Astrocyte (in vitro differentiated cells and primary cell): Measurements from ENCODE around the gene SRD5A1. TPM values are rescaled to one million over a fixed set of nuclear protein-coding genes. Genes with fewer than 3 reads are reported as not detected.

ENCODE experiments used
- DNase-seq: peaks from one replicate; pipeline ENCODE4 v3.0.0-alpha.2; 2010; ENCODE audit warnings: low read depth
- FAIRE-seq: peaks from 2 replicates; lab custom pipeline; 2011; peaks lifted over from hg19 to GRCh38; lab: Jason Lieb, UNC
- H2AFZ ChIP-seq: 2 replicates; pipeline ENCODE4 v1.6.0; 2012; ENCODE audit warnings: low read depth, low read length, inconsistent platforms
- H3K27ac ChIP-seq: 2 replicates; pipeline ENCODE4 v1.5.1; 2011; ENCODE audit warnings: low read depth, low read length, inconsistent platforms
- H3K27me3 ChIP-seq: 2 replicates; pipeline ENCODE4 v1.6.0; 2011; ENCODE audit warnings: low read length, inconsistent platforms; ENCODE audit not compliant: insufficient read depth
- H3K36me3 ChIP-seq: 2 replicates; pipeline ENCODE4 v1.5.1; 2011; ENCODE audit warnings: low read length, inconsistent platforms; ENCODE audit not compliant: insufficient read depth
- H3K4me1 ChIP-seq: 2 replicates; pipeline ENCODE4 v1.5.1; 2011; ENCODE audit warnings: low read length, inconsistent platforms; ENCODE audit not compliant: insufficient read depth
- H3K4me2 ChIP-seq: 2 replicates; pipeline ENCODE4 v1.6.0; 2012; ENCODE audit warnings: low read length, inconsistent platforms
- H3K4me3 ChIP-seq: 2 replicates; pipeline ENCODE4 v1.5.1; 2011; ENCODE audit warnings: low read depth, mild to moderate bottlenecking, low read length, inconsistent platforms; ENCODE audit not compliant: insufficient read depth
- H3K79me2 ChIP-seq: 2 replicates; pipeline ENCODE4 v1.6.0; 2012; ENCODE audit warnings: mild to moderate bottlenecking, low read length, inconsistent platforms; ENCODE audit not compliant: insufficient read depth
- H3K9ac ChIP-seq: 2 replicates; pipeline ENCODE4 v1.6.0; 2012; ENCODE audit warnings: mild to moderate bottlenecking, low read length, inconsistent platforms
- H3K9me3 ChIP-seq: 2 replicates; pipeline ENCODE4 v1.5.1; 2012; ENCODE audit warnings: low read depth, mild to moderate bottlenecking, low read length, inconsistent platforms; ENCODE audit not compliant: insufficient read depth
- H4K20me1 ChIP-seq: 2 replicates; pipeline ENCODE4 v1.6.0; 2012; ENCODE audit warnings: low read length, inconsistent platforms; ENCODE audit not compliant: insufficient read depth
- H3K27ac Mint-ChIP-seq: one replicate; pipeline ENCODE4 v1.8.0; 2021; ENCODE audit warnings: mild to moderate bottlenecking, mixed read lengths; ENCODE audit not compliant: unreplicated experiment
- H3K27me3 Mint-ChIP-seq: one replicate; pipeline ENCODE4 v1.8.0; 2021; ENCODE audit warnings: low read depth, mixed read lengths; ENCODE audit not compliant: unreplicated experiment
- H3K36me3 Mint-ChIP-seq: one replicate; pipeline ENCODE4 v1.8.0; 2021; ENCODE audit warnings: low read depth, mixed read lengths; ENCODE audit not compliant: unreplicated experiment
- H3K4me1 Mint-ChIP-seq: one replicate; pipeline ENCODE4 v1.8.0; 2021; ENCODE audit warnings: low read depth, mixed read lengths; ENCODE audit not compliant: unreplicated experiment
- H3K4me3 Mint-ChIP-seq: one replicate; pipeline ENCODE4 v1.8.0; 2021; ENCODE audit warnings: mild to moderate bottlenecking, moderate library complexity, mixed read lengths; ENCODE audit not compliant: unreplicated experiment
- H3K9me3 Mint-ChIP-seq: one replicate; pipeline ENCODE4 v1.8.0; 2021; ENCODE audit warnings: mild to moderate bottlenecking, mixed read lengths; ENCODE audit not compliant: unreplicated experiment
- EZH2 ChIP-seq: IDR thresholded peaks from 2 replicates; pipeline ENCODE4 v1.6.1; 2012; ENCODE audit warnings: mild to moderate bottlenecking, low read length, inconsistent platforms; ENCODE audit not compliant: insufficient read depth
- total RNA-seq: library from RNA; stranded (reverse); gene quantifications from 2 replicates; pipeline ENCODE4 v1.2.1, GENCODE V29; 2021
- TF ChIP-seq, protein P1 (sequence below): IDR thresholded peaks from 2 replicates; pipeline ENCODE4 v1.5.1; 2011; ENCODE audit warnings: low read depth, mild to moderate bottlenecking, inconsistent platforms, low read length, moderate library complexity; ENCODE audit not compliant: insufficient read depth

The SRD5A1 gene
- total RNA-seq, 1 donor from 2014 or later, result 27.6 TPM

DNA sequence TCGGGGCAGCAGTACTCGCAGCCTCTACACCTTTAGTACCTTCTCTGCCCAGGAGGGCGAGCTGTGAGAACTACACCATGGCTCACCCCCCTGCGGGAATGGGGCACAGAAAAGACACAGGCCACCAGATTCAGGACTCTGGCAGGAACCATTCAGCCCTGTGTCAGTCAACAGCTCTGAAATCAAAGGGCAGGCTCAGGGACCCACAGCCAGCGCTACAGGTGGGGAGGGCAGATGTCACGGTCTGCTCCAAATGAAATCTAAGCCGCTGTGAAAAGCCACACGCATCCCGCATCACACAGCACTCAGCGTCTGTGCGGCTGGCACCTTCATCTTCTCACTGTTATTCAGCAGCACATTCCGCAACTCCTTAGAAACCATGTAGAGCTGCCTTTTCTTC lies 28.3 kb upstream of the SRD5A1 start:
- FAIRE-seq (no peak), DNase-seq (no peak)
- H3K36me3 ChIP-seq, result peaks cover 79% of the 10 kb centered on the region
- TF ChIP-seq, protein P1, sequence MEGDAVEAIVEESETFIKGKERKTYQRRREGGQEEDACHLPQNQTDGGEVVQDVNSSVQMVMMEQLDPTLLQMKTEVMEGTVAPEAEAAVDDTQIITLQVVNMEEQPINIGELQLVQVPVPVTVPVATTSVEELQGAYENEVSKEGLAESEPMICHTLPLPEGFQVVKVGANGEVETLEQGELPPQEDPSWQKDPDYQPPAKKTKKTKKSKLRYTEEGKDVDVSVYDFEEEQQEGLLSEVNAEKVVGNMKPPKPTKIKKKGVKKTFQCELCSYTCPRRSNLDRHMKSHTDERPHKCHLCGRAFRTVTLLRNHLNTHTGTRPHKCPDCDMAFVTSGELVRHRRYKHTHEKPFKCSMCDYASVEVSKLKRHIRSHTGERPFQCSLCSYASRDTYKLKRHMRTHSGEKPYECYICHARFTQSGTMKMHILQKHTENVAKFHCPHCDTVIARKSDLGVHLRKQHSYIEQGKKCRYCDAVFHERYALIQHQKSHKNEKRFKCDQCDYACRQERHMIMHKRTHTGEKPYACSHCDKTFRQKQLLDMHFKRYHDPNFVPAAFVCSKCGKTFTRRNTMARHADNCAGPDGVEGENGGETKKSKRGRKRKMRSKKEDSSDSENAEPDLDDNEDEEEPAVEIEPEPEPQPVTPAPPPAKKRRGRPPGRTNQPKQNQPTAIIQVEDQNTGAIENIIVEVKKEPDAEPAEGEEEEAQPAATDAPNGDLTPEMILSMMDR, result no peak
- no peak for TF ChIP-seq EZH2
- H3K27ac ChIP-seq, result no peak overlapping the region
- peaks cover 9% of the 10 kb centered on the region for H3K79me2 ChIP-seq
- H3K4me1 ChIP-seq, result no peaks in the 10 kb centered on the region
- H3K9ac ChIP-seq, result no peak overlapping the region
- H3K9me3 ChIP-seq, result no peaks in the 10 kb centered on the region
- no peak overlapping the region for H3K27ac Mint-ChIP-seq
- H3K9me3 Mint-ChIP-seq, result no peaks in the 10 kb centered on the region
- H3K27me3 Mint-ChIP-seq, result no peaks in the 10 kb centered on the region
- no peaks in the 10 kb centered on the region for H3K4me1 Mint-ChIP-seq
- no peaks in the 10 kb centered on the region for H3K27me3 ChIP-seq
- H3K4me2 ChIP-seq, result no peak overlapping the region
- H4K20me1 ChIP-seq, result peaks cover 41% of the 10 kb centered on the region
- H2AFZ ChIP-seq, result no peak overlapping the region
- H3K36me3 Mint-ChIP-seq, result peaks cover 39% of the 10 kb centered on the region
- H3K4me3 ChIP-seq, result no peak overlapping the region
- no peak overlapping the region for H3K4me3 Mint-ChIP-seq

DNA sequence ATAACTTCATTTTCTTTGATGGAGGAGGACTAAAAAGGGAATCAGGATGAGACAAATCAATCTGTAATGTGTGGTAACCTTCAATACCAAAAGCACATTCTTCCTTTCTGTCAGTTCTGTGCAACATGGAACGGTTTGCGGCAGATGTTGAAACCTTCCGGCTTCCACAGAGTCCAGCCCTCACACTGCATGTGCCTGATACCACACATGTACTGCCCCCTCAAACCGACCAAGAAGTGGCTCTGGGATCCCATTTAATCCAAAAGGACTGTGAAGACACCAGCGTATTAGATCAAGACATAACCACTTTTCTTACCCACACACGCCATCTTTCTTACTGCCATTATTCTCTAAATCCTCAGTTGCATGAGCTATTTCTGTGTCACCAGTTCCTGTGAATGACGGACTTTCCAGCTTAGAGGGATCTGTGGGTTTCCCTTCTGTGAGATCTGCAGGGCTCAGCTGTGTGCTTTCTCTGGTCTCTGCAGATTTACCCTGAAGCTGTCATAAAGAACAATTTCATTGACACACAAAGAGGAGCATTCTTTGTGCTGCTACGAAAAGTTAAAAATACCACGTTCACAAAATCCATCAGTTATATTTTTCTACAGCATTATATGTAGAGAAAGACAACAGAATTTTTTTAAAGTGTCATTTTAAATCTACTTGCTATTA lies 26.2 kb upstream of the SRD5A1 start:
- Histone ChIP-seq H2AFZ (no peak overlapping the region), H3K9me3 (no peaks in the 10 kb centered on the region), H3K79me2 (peaks cover 18% of the 10 kb centered on the region), H4K20me1 (peaks cover 42% of the 10 kb centered on the region), H3K4me1 (no peaks in the 10 kb centered on the region), H3K4me3 (no peak overlapping the region), H3K27me3 (no peaks in the 10 kb centered on the region), H3K36me3 (peaks cover 85% of the 10 kb centered on the region), H3K4me2 (no peak overlapping the region), H3K27ac (no peak overlapping the region), H3K9ac (no peak overlapping the region)
- peaks cover 41% of the 10 kb centered on the region for H3K36me3 Mint-ChIP-seq
- no peak for DNase-seq
- TF ChIP-seq EZH2, result no peak
- TF ChIP-seq, protein P1, result no peak
- no peaks in the 10 kb centered on the region for H3K9me3 Mint-ChIP-seq
- H3K27ac Mint-ChIP-seq, result peak overlapping the region; percentile 69
- H3K27me3 Mint-ChIP-seq, result no peaks in the 10 kb centered on the region
- no peaks in the 10 kb centered on the region for H3K4me1 Mint-ChIP-seq
- FAIRE-seq, result no peak
- H3K4me3 Mint-ChIP-seq, result no peak overlapping the region

DNA sequence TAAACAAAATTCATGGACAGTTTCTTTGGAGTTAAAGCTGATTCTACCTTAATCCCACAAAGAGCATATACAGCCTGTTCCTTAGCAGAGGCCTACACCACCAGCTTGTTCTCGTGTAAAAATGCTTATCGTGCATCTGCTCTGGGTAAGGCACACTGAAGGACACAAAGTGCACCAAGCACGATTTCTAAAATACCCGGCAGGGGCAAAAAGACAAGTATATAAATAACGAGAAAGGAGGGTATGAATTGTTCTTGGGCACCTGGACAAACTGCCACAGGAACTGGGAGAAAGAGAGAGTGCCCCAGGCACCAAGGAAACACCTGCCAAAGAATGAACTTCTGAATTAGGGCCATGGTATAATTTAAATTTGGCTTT lies 25.7 kb upstream of the SRD5A1 start:
- Histone ChIP-seq H3K36me3 (peaks cover 82% of the 10 kb centered on the region), H3K79me2 (peaks cover 23% of the 10 kb centered on the region), H3K27me3 (no peaks in the 10 kb centered on the region), H3K4me2 (no peak overlapping the region), H3K4me3 (no peak overlapping the region), H3K4me1 (no peaks in the 10 kb centered on the region), H4K20me1 (peaks cover 46% of the 10 kb centered on the region), H3K27ac (no peak overlapping the region), H3K9me3 (no peaks in the 10 kb centered on the region), H3K9ac (no peak overlapping the region), H2AFZ (no peak overlapping the region)
- Mint-ChIP-seq H3K4me3 (no peak overlapping the region), H3K4me1 (no peaks in the 10 kb centered on the region), H3K27ac (no peak overlapping the region), H3K36me3 (peaks cover 43% of the 10 kb centered on the region), H3K27me3 (no peaks in the 10 kb centered on the region), H3K9me3 (no peaks in the 10 kb centered on the region)
- no peak for TF ChIP-seq EZH2
- TF ChIP-seq, protein P1, result no peak
- no peak for FAIRE-seq
- DNase-seq, result no peak
